ENCODE measurements around the gene GGT6.

The GGT6 gene

GRCh38 chr17:4569591-4569990, 9.2 kb upstream of the GGT6 start:
- Histone ChIP-seq H3K27me3 (ENCODE audit: insufficient read depth, poor library complexity, severe bottlenecking) (no peaks in the 10 kb centered on the region), H3K4me3 (replicated peaks; ENCODE audit: insufficient read depth, low read length) (no peak overlapping the region), H3K27ac (replicated peaks) (no peak overlapping the region)
- TF ChIP-seq GABPA (IDR thresholded peaks at IDR 0.05; ENCODE audit: low read depth) (no peak), CTCF (IDR thresholded peaks at IDR 0.05; ENCODE audit: insufficient read depth, low read length) (no peak), POLR2AphosphoS5 (IDR thresholded peaks at IDR 0.05; ENCODE audit: low read depth) (no peak), SPI1 (IDR thresholded peaks at IDR 0.05; ENCODE audit: borderline replicate concordance, low read depth) (no peak), REST (IDR thresholded peaks at IDR 0.05; ENCODE audit: insufficient replicate concordance, low read depth) (no peak)
- no peak for DNase-seq (ENCODE audit: low read depth in 1 of 2, low spot score in 1 of 2)

GRCh38 chr17:4566785-4567184, 6.4 kb upstream of the GGT6 start:
- no peak for TF ChIP-seq REST (IDR thresholded peaks at IDR 0.05; ENCODE audit: insufficient replicate concordance, low read depth)
- TF ChIP-seq CTCF (IDR thresholded peaks at IDR 0.05; ENCODE audit: insufficient read depth, low read length): peak; percentile 17
- no peak for TF ChIP-seq SPI1 (IDR thresholded peaks at IDR 0.05; ENCODE audit: borderline replicate concordance, low read depth)
- no peak for TF ChIP-seq POLR2AphosphoS5 (IDR thresholded peaks at IDR 0.05; ENCODE audit: low read depth)
- no peak for TF ChIP-seq GABPA (IDR thresholded peaks at IDR 0.05; ENCODE audit: low read depth)
- Histone ChIP-seq H3K27me3 (ENCODE audit: insufficient read depth, poor library complexity, severe bottlenecking) (no peaks in the 10 kb centered on the region), H3K27ac (replicated peaks) (no peak overlapping the region), H3K4me3 (replicated peaks; ENCODE audit: insufficient read depth, low read length) (no peak overlapping the region)
- DNase-seq (ENCODE audit: low read depth in 1 of 2, low spot score in 1 of 2): peak in 1 of 2 experiments; percentile 29

GRCh38 chr17:4565209-4566141, 5.1 kb upstream of the GGT6 start:
- Histone ChIP-seq H3K4me3 (replicated peaks; ENCODE audit: insufficient read depth, low read length) (no peak overlapping the region), H3K27ac (replicated peaks) (no peak overlapping the region), H3K27me3 (ENCODE audit: insufficient read depth, poor library complexity, severe bottlenecking) (no peaks in the 10 kb centered on the region)
- peak in 1 of 2 experiments; percentile 54 for DNase-seq (ENCODE audit: low read depth in 1 of 2, low spot score in 1 of 2)
- no peak for TF ChIP-seq GABPA (IDR thresholded peaks at IDR 0.05; ENCODE audit: low read depth)
- peak; percentile 50 for TF ChIP-seq CTCF (IDR thresholded peaks at IDR 0.05; ENCODE audit: insufficient read depth, low read length)
- TF ChIP-seq REST (IDR thresholded peaks at IDR 0.05; ENCODE audit: insufficient replicate concordance, low read depth): no peak
- no peak for TF ChIP-seq POLR2AphosphoS5 (IDR thresholded peaks at IDR 0.05; ENCODE audit: low read depth)

Measured in HL-60 (cell line).